NCI-H2196 (cell line): ENCODE data around the gene MPPED1.

Experiments used
- DNase-seq: peaks from one replicate; lab custom pipeline; 2025; ENCODE audit not compliant: unreplicated experiment; lab: John Stamatoyannopoulos, UW

The MPPED1 gene

DNA sequence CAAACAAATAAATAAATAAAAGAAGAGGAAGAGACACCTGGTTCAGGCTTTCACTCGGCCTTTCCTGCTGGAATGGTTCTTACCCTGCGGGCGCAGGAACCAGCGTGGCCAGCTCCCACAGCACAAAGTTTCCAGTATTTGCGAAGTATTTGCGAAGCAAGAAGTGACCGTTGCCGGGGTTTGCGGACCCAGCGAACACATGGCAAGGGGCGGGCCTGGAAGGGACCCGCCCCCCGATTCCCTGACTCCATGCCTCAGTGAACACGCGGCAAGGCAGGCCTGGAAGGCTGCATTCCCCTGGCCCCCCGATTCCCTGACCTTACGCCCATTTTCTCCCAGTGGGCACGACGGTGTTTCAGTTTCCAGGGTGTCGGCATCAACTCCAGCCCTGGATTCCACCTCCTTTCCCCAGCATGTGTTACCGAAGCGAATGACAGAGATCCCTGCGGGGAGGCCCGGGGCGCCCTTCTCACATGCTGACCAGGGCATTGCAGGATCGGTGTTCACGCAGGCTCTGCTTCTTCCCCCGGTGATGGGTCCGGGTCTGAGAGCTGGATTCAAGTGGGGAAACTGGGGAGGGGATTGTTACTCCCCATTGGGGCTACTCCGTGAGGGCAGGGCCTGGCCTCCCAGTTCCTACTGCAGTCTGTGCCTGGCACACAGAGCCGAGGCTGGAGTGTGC lies 102.8 kb downstream of the MPPED1 start:
- DNase-seq = no peak

DNA sequence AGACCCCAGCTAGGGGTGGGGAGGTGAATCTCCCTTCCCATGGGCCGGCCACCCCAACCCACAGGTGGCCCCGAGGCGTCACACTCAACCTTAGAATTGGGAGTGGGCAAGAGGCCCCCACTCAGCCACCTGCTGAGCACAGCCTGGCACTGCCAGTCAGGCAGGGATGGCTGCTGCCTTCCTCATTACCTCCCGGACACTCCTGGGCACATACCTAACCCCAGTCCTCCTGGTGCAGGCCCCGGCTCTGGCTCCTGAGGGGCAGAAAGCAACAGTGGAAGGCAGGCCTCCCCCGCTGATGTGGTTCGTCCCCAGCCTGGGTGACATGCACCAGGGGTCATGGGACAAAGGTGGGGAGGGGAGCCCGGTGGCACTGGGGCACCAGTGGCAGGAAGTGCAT lies 103.6 kb downstream of the MPPED1 start:
- no peak for DNase-seq

DNA sequence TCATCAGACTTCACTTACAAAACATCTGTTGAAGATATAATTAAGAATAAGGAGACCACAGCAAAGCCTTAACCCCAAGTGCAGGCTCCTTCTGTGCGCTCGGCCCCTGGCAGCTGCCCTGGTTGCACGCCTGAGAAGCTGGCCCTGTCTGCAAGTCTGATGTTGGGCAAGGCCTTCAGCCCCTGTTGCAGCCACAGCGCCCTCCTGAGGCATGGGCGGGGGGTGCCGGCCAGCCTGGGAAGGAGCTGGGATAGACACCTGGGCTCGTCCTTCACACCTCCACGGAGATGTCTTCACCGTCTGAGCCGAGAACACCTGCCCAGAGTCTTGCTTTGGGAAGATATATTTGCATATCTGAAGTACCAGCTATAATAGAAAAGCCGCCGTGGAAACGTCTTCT lies 104.1 kb downstream of the MPPED1 start:
- no peak for DNase-seq

DNA sequence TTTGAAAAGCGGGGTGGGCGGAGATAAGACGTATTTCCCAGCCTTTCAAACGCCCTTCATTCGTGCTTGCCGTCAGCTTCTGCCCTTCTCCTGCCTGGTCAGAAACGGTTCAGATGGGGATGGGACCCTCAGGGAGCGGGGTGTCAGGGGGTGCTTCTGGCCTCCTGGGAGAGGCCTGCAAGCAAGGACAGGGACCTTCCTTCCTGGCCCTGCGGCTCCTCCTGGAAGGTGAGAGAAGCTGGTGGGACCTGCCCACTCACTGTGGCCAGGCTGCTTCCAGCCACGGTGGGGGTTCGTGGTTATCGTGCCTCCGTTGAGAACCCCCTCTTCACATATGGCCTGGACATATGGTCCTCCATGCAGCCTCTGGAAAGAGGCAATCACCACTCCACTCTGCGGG lies 104.6 kb downstream of the MPPED1 start:
- DNase-seq = no peak

DNA sequence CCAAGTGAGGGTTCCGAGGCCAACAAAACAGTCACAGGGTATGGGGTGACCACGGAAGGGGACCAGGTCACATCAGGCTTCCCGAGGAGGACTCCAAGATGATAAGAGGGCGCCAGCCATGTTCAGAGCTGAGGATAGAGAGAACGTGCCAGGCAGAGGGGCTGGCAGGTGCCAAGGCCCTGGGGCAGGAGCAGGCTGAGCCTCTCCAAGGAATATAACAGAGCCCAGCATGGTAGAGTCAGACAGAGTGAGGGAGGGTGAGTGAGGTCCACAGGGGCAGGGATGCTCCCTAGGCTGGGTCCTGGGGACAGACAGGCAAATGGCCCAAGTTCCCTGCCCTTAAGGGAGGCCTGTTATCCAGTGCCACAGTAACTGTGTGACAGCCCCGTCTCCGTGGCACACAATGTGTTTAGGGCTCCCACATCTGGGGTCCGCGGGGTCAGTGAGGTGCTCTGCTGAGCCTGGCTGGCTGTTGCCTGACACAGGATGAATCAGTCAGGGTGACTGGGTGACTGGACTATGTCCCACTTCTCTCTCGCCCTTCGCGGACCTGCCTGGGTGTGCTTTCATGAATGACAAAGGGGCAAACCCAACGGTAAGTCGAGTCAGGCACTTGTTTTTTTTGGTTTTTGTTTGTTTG lies 105.3 kb downstream of the MPPED1 start:
- DNase-seq = no peak

DNA sequence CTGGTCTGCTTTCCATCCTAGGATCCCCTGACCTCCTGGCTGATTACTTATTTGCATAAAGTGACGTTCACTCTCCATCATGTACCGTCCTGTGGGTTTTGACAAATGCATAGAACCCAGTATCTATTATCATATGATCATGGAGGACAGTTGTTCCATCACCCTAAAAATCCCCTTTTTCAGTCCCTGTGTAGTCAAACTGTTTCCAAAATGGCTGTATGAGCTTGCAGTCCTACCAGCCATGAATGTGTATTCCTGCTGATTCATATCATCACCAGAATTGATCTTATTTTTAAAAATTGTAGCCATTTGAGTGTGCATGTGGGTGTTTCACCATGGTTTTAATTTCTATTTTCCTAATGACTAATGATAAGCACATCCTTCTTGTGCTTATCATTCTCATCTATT lies 108.8 kb downstream of the MPPED1 start:
- DNase-seq = no peak

DNA sequence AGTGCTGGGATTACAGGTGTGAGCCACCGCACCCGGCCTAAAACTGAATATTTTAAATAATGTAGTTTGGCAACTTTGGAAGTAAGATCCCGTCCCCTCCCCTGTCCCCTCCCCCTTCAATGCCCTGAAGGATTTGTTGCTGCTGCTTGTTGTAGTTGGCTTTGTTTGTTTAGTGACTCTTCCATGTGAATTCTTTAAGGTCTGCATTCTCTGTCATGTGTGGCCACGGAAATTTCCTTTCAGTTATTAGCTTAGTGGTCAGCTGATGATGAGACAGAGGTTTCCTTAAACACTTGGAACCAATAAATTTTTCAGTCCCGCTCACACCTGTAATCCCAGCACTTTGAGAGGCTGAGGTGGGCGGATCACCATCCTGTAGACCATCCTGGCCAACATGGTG lies 109.9 kb downstream of the MPPED1 start:
- DNase-seq = no peak

DNA sequence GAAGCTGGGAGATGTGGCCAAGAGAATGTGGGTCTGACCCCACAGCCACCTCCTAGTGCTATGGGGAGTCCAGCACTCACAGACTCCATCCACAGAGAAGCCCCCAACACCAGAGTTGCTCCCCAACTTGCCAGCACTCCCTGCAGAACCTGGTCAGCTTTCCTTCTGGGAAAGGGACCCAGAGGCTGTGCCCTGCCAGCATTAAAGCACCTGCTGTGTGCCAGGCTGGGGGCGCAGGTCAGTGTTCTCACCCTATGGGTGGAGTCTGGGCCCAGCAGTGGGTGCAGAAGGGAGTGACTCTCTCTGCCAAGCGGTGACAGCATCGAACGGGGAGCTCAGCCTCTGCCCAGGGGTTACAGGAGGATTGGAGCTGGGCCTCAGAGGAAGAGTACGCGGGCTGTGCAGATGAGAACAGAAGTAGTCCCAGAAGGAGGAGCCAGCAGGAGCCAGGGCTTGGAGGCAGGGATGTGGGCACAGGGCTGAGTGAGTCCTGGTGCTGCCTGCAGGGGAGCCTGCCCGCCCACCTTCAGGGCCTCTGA lies 114.4 kb downstream of the MPPED1 start:
- DNase-seq = no peak

DNA sequence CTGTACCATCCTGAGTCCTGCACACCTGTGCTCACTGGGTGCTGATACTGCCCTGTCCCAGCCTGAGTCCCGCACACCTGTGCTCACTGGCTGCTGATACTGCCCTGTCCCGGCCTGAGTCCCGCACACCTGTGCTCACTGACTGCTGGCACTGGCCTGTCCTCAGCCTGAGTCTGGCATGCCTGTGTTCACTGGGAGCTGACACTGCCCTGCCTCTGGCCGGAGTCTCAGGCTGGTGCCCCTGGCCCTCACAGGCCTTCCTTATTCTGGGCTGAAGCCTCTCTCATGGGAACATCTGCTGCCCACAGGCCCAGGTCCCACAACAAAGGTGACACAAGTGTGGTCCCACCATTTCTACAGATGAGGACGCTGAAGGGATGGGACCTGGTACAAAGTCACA lies 115.1 kb downstream of the MPPED1 start:
- DNase-seq = no peak

DNA sequence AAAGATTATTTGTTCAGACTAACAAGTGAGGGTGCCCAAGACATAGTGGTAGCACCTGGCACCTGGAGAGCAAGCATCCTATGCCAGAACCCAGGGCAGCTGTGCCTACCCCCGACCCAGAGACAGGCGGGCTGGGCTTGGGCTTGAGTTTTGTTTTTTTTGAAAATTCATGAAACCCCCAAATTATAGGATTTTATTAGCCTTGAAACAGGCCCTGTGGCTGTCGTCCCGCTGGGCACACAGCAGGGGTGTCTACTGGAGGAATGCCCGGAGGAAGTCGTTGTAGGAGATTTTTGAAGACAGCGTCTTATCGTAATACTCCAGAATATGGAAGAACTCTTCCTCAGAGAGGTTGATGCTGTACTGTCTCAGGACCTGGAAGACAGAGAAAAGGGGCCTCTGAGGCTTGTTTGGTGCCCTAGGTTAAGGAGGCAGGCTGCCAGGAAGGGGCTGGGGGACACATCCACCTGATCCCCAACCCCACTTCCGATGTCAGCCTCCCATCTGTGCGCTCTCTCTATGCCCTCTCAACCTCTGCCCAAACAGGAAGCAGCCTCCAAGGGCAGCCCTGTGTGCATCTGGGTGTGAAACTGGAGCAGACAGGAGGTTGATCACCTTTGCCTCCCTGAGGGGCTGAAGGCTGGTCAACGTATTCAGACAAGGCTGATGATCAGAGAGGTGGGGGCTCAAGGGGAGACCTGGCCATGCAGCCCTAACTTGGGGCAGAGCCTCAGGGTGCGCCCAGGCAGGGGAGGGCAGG lies 117.0 kb downstream of the MPPED1 start:
- no peak for DNase-seq

DNA sequence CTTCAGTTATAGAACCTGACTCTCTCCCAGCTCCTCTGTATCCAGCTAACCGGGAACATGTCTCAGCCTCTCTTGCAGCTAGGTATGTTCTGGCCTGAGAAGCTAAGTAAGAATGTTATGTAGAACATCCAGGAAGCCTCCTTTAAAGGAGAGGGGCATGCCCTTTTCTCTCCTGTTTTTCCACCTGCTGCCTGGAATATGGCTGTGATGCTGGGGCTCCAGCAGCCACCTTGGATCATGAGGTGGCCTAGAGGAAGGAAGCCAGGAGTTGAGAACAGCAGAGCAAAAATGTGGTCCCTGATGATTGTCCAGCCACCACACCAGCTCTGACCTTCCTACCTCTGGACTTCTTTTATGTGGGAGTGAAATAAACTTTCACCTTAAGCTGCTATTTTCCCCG lies 117.6 kb downstream of the MPPED1 start:
- DNase-seq = no peak

DNA sequence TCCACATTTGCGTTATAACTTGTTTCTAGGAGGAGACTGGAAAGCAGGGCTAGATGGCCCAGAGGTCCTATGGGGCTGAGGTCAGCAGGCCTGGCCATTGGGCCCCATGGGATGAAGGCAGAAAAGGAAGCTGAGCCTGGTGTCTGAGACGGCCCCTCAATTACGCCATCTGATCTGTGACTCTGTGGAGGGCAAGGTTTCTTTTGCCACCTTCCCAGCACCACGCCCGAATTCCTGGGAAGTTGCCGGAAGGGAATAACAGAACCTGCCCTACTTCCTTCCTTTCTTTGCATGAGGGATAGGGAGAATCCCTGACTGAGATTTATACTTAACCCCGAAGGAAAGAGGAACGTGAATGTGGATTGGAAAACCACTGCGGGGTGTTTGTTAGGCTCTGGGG lies 118.1 kb downstream of the MPPED1 start:
- DNase-seq = no peak

DNA sequence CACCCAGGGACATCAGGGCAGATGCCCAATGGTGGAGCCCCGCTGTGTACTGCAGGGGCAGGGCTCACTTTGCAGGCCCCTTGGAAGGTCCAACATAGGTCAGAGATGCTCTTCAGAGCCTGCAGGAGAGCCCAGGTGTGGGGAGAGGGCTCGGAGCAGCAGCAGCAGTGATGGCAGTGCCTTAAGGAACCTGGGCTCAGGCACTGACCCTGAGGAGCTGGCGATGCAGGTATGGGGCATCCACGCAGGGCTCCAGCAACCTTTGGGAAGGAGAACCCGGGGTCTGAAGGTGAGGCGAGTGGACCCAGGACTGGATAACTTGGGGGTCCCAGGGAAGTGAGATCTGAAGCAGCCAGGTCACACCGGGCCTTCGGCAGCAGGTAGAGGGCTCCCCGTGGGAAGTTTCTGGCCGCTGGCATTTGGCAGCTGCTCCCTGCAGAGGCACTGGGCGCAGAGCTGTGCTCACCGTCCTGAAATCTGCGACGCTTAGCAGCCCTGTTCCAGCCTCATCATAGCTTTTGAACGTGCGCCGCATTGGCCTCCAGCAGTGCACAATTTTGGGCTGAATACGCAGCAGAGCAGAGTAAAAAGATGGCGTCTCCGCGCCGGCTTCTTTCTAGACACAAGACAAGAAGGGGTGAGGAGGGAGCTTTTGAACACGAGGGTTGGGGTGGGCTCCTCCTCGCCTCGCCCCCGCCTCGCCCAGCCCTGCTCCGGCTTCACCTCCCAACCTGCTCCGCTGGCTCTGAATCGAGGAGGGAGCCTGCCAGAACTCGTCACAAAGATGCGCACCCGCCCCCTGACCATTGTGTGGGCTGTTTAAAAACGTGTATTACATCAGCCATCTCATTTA lies 118.8 kb downstream of the MPPED1 start:
- no peak for DNase-seq

DNA sequence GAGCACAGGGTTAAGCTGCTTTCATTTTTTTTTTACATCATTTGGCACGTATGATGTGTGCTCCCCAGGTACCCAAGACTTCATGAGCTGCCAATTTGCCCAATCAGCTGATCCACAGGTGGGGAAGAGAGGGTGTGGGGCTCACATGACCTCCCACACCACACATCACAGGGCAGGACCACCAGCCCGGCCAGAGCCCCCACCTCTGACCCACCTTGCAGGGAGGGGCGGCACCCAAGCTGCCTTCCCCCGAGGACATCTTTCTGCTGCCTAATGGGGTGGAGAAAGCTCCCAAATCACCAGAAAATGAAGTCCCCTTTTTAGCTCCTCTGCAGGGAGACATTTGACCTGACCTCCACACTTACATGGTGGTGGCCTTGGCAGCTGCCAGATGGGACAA lies 119.8 kb downstream of the MPPED1 start:
- no peak for DNase-seq

DNA sequence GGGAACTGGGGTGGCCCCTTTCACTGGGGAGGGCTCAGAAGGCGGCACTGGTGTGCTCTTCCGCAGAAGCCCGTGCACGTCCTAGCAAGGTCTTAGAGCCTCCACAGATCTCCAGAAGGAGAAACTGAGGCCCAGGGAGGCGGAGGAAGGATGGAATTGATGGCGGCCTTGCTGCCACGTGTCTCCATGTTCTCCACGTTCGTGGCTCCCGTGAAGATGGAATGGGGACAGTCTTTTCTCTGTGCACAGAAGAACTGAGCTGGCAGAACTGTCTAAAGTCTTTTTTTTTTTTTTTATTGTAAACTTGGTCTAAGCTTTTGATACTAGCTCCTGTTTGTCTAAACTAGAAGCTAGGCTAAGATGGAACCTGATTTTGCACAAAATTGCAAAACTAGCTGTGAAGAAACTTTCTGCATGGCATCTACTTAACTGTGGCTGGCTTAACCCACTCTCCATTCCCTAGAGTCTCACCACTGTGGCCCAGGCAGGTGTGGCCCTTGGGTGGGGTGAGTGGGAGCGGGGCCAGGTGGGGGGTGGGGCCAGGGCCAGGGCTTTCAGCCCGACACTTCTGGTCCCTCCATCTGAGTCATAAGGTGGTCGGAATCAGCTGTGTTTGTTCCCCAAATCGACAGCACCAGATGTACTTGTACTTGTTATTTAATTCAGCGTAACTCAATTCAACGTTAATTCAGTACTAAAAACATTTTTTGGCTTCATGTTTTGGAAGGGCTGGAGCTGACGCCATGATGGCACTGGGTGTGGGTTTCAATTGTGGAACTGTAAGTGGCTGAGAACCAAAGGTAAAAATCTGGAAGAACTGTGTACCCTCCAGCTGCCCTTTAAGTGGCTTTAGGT lies 120.7 kb downstream of the MPPED1 start:
- no peak for DNase-seq

DNA sequence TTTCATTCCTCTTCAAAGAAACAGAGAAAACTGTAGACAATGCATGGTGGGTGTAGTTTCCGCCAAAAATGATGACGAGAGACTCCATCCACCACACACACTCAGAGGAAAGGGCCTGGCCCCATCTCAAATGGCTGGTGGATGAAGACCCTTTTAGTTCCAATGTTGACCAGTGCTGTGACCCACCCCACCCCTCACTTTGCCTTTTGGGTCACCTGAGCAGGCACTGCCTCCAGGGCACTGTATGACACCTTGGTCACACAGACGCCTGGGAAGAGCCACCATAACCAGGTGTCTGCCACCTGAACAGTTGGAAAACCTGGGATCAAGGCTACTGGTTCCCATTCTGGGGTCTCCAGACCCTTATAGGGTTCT lies 121.3 kb downstream of the MPPED1 start:
- no peak for DNase-seq

DNA sequence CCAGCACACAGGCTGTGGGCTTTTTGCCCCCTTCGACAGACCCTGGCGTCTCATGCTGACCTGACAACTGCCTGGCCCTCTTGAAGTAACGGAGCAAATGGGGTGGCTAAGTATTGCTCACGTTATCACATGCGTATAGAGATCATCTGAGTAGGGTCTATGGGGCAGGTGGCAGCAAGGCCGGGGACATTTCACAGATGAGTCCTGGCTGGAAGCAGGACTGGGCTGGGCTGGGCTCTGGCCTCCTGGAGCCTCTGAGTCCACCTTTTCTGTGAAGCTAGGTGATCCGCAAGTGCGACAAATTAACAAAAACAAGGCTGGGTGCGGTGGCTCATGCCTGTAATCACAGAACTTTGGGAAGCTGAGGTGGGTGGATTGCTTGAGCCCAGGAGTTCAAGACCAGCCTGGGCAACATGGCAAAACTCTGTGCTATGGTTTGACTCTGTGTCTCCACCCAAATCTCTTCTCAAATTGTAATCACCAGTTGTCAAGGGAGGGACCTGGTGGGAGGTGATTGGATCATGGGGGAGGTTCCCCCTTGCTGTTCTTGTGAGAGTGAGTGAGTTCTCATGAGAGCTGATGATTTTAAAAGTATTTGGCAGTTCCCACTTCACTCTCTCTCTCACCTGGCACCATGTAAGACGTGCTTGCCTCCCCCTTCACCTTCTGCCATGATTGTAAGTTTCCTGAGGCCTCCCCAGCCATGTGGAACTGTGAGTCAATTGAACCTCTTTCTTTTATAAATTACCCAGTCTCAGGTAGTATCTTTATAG lies 122.0 kb downstream of the MPPED1 start:
- DNase-seq = no peak

DNA sequence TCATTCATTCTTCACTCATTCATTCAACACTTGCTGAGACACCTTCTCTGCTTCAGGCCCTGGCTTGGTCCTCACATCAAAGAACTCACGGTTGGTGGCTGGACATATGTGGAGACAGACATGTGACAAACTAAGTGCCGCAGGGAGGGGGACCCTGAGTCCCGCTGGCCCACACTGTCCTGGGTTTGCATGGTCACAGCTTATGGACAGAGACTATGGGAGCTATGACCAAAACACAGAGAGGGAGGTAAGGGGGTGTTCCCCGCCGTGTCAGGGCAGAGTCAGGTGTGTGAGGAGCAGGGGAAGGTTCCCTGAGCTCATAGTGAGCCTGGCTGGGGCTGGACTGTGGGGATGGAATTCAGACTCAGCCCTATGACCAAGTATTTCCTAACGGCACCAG lies 123.1 kb downstream of the MPPED1 start:
- DNase-seq = no peak

DNA sequence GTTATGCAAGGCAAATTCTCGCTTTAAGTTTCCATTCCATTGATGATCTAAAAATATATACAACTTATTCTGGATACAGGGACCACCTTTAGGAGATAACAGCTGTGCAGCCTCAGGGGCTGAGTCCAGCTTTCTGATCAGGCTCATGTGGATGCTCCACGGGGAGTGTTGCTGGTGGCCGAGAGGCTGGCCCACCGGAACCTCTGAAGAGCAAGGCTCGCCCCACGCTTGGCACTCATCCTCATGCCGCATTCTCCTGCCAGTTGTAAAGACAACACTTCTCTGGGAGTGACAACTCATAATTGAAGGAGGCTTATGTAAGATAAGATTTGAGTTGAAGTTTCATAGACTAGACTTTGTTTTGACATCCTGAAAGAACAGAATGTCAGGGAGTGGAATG lies 123.5 kb downstream of the MPPED1 start:
- DNase-seq = no peak

DNA sequence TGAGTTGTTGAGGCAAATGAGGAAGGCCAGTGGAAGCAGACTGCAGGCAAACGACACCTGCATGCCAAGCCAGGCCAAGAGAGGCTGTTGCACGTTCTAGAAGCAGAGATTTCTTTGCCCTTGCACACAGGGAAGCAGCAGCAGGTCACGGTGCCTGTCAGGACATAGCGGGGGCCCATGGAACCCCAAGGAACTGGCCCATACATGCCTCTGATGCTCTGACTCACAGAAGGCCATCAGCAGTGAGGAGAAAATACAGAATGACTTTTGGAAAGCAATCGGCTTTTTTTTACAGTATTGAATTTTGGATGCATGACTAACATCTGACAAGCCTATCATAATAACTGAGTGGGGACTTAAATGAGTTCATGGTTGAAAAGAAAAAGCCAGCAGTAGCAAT lies 123.9 kb downstream of the MPPED1 start:
- DNase-seq = no peak
